GM21528 (cell line): ENCODE data around the gene HSP90B1.

Source experiments
- ATAC-seq: cut with Tn5 transposase; IDR thresholded peaks from one replicate; pipeline ENCODE4 v1.9.1; 2021; ENCODE audit warnings: mild to moderate bottlenecking, moderate library complexity; ENCODE audit not compliant: unreplicated experiment, low FRiP score

Gene HSP90B1

DNA sequence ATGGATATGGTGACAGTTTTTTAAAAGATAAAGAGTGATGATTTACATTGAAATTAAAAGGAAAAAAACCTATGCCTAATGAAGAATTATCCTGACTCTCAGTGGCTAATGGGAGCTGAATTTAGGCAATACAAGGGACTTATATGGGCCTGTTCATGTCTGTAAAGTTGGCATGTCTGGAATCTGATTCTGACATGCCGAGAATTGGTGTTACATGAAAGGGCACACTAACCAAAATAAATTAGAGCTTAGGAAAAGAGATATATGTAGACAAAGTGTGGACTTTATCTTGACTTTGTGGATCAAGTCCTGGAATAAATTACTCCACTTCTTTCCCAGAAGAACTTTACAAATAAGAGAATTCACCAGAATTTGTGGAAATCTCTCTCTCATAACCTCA is 36.5 kb downstream of the HSP90B1 start:
- ATAC-seq, result no peak

- ATAC-seq, result no peak
Measured at GRCh38 chr12:103969391-103969790, 39.2 kb downstream of the HSP90B1 start.

DNA sequence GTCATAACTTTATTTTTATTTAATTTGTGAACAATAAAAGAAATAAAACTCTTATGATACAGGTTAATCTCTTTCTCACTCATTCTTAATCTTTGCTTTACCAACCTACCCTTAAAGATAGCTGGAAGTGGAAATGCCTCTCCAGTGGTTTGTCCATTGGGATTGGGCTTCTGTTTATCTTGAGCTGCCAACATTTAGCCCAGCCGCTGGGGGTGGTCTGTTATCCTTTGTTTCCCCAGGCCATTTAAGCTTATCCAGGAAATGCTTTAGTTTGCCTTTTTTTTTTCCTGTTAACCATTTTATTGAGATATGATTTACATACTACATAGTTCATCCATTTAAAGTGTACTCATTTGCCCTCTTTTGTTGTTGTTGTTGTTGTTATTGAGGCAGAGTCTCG is 43.7 kb downstream of the HSP90B1 start:
- ATAC-seq, result no peak

GRCh38 chr12:103975368-103975767 is 45.2 kb downstream of the HSP90B1 start:
- no peak for ATAC-seq

GRCh38 chr12:103978384-103978982 is 48.3 kb downstream of the HSP90B1 start:
- no peak for ATAC-seq

DNA sequence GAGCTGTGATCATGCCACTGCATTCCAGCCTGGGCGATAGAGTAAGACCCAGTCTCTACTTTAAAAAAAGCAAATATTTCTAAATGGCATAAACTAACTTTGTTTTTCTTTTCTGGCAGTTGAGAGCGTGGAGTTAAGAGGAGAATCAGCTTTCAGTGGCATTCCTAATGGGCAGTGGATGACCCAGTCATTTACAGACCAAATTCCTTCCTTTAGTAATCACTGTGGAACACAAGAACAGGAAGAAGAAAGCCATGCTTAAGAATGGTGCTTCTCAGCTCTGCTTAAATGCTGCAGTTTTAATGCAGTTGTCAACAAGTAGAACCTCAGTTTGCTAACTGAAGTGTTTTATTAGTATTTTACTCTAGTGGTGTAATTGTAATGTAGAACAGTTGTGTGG is 56.6 kb downstream of the HSP90B1 start:
- no peak for ATAC-seq

DNA sequence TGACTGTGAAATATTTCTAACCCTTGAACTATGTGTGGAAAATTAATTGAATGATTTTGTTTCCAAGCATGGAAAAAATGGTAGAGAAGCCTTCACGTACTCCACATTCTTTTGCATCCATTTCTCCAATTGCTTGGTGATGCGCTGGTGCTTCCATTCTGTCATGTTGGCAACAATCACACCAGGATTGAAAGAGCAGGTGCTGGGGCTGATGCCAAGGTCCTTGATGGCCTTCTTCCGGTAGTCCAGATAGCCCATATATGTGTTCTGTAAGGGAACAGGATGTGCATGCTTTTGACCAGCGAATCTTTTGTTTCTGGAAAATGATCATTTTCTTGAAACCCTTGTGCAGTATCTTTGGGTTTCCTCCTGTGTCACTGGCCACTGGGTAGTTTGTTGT is 64.0 kb downstream of the HSP90B1 start:
- no peak for ATAC-seq

DNA sequence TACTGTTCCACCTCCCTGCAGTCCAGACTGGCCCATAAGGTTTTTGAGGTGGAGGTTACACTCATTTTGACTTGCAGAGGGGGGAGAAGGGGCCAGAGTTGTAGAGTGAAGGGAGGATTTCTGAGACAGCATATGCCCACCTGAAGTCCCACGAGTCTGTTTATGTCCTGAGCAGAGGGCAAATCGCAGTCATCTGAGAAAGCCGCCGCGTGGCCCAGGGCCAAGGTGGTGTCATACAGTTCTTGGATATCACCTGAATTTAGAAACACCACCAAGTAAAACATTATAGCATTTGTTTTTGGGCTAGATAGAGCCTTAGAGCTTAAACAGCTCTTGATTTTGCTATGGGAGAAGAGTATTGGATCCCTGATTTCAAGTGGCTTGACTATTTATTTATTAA is 66.4 kb downstream of the HSP90B1 start:
- ATAC-seq, result no peak

- no peak for ATAC-seq
Measured at GRCh38 chr12:103997286-103997900, 67.2 kb downstream of the HSP90B1 start.
